Keratinocyte (primary cell): Measurements from ENCODE around the gene GTF2IRD1.

Source experiments
- EZH2 ChIP-seq: IDR thresholded peaks from one replicate; pipeline ENCODE4 v1.6.1; 2012; ENCODE audit warnings: inconsistent platforms, mild to moderate bottlenecking, low read length, moderate library complexity
- TF ChIP-seq, protein P1 (sequence below), 3 experiments: IDR thresholded peaks in 1 of 3; conservative IDR thresholded peaks in 1 of 3; optimal IDR thresholded peaks in 1 of 3; 2 replicates in 2 of 3; 3 replicates in 1 of 3; pipeline versions ENCODE3 to v1.5.1; 2011; ENCODE audit warnings: low read length in 3 of 3, mild to moderate bottlenecking in 3 of 3, moderate library complexity in 2 of 3, control low read depth in 1 of 3, inconsistent platforms in 1 of 3; ENCODE audit not compliant: insufficient read depth in 2 of 3; ENCODE audit errors: extremely low read depth in 1 of 3

DNA sequence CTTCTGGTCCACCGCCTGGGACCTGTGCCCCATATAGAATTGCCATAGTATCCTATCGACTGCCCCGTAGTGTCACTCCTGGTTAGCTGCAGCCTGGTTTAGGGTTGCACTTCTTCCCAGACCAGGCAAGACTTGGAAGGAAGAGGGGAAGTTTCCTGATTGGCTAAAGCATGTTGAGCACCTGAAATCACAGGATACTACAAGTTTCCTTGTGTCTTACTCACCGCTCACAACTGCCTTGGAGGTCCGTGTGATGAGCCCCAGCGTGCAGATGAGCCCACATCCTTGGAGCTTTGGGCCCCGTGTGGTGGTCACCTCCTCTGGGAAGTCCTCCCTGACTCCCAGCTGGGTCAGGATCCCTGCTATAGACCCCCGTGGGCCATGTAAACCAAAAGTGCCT is 129.9 kb downstream of the GTF2IRD1 start:
- TF ChIP-seq, protein P1, sequence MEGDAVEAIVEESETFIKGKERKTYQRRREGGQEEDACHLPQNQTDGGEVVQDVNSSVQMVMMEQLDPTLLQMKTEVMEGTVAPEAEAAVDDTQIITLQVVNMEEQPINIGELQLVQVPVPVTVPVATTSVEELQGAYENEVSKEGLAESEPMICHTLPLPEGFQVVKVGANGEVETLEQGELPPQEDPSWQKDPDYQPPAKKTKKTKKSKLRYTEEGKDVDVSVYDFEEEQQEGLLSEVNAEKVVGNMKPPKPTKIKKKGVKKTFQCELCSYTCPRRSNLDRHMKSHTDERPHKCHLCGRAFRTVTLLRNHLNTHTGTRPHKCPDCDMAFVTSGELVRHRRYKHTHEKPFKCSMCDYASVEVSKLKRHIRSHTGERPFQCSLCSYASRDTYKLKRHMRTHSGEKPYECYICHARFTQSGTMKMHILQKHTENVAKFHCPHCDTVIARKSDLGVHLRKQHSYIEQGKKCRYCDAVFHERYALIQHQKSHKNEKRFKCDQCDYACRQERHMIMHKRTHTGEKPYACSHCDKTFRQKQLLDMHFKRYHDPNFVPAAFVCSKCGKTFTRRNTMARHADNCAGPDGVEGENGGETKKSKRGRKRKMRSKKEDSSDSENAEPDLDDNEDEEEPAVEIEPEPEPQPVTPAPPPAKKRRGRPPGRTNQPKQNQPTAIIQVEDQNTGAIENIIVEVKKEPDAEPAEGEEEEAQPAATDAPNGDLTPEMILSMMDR (optimal IDR thresholded peaks at IDR 0.05 in 1 of 3, IDR thresholded peaks at IDR 0.05 in 1 of 3, conservative IDR thresholded peaks at IDR 0.05 in 1 of 3; ENCODE audit: extremely low read depth in 1 of 3, insufficient read depth in 2 of 3, low read length in 3 of 3) = peak; percentile 10 to 27 (median 26)
- no peak for TF ChIP-seq EZH2
